AG09319 (cell line): Measurements from ENCODE around the gene ASPRV1.

Experiments
- DNase-seq: peaks from one replicate; pipeline ENCODE4 v3.0.0-alpha.2; 2010; ENCODE audit warnings: low read depth; ENCODE audit errors: extremely low read depth
- TF ChIP-seq, protein P1 (sequence below): IDR thresholded peaks from 2 replicates; pipeline ENCODE4 v1.5.1; 2011; ENCODE audit warnings: low read depth, mild to moderate bottlenecking, inconsistent platforms, low read length, moderate library complexity

The ASPRV1 gene

GRCh38 chr2:69926849-69927515 is 34.4 kb downstream of the ASPRV1 start:
- TF ChIP-seq, protein P1, sequence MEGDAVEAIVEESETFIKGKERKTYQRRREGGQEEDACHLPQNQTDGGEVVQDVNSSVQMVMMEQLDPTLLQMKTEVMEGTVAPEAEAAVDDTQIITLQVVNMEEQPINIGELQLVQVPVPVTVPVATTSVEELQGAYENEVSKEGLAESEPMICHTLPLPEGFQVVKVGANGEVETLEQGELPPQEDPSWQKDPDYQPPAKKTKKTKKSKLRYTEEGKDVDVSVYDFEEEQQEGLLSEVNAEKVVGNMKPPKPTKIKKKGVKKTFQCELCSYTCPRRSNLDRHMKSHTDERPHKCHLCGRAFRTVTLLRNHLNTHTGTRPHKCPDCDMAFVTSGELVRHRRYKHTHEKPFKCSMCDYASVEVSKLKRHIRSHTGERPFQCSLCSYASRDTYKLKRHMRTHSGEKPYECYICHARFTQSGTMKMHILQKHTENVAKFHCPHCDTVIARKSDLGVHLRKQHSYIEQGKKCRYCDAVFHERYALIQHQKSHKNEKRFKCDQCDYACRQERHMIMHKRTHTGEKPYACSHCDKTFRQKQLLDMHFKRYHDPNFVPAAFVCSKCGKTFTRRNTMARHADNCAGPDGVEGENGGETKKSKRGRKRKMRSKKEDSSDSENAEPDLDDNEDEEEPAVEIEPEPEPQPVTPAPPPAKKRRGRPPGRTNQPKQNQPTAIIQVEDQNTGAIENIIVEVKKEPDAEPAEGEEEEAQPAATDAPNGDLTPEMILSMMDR: no peak
- no peak for DNase-seq

GRCh38 chr2:69923116-69923515 is 38.3 kb downstream of the ASPRV1 start:
- TF ChIP-seq, protein P1: no peak
- no peak for DNase-seq

- TF ChIP-seq, protein P1: no peak
- DNase-seq: no peak
Measured at GRCh38 chr2:69918401-69918800, 43.0 kb downstream of the ASPRV1 start.

GRCh38 chr2:69917852-69918251 is 43.6 kb downstream of the ASPRV1 start:
- TF ChIP-seq, protein P1: no peak
- DNase-seq: peak; percentile 50

- TF ChIP-seq, protein P1: no peak
- no peak for DNase-seq
Measured at GRCh38 chr2:69916106-69916505, 45.3 kb downstream of the ASPRV1 start.

GRCh38 chr2:69914950-69915945 is 46.2 kb downstream of the ASPRV1 start, which contains the start of gene MXD1:
TSS of gene MXD1 (plus strand) at chr2:69915109. CDS start at chr2:69915331, 222 bp downstream.
- TF ChIP-seq, protein P1: no peak
- DNase-seq: no peak
